ENCODE data around the gene NKAIN2.

Gene NKAIN2

DNA sequence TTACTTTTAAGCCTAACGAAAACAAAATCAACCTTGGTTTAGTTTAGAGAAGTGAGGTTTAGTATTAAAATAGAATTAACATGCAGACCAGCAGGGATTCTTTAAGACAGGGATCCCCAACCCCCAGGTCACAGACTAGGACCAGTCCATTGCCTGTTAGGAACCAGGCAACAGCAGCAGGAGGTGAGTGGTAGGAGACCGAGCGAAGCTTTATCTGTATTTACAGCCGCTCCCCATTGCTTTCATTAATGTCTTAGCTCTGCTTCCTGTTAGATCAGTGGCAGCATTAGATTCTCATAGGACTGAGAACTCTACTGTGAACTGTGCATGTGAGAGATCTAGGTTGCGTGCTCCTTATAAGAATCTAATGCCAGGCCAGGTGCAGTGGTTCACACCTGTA, 225.9 kb downstream of the NKAIN2 start:
- DNase-seq (ENCODE audit: low read depth in 2 of 2), result no peak

DNA sequence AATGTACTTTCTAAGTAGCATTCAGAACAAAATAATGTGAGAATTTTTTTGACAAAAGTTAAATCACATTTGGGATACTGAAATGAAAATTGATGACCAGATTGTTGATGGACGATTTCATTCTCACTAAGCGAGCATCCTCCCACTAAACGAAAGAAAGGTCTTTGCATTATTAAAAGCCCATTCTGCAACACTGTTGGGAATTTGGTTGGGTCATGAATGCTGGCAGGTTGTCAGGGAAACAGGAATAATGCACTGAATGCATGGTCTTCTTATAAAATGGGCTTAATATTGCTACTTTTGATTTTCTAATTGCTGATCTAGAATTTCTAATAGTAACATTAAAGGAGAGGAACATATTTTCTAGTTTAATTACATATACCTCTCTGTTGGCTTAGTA, 229.8 kb downstream of the NKAIN2 start:
- DNase-seq (ENCODE audit: low read depth in 2 of 2), result no peak

DNA sequence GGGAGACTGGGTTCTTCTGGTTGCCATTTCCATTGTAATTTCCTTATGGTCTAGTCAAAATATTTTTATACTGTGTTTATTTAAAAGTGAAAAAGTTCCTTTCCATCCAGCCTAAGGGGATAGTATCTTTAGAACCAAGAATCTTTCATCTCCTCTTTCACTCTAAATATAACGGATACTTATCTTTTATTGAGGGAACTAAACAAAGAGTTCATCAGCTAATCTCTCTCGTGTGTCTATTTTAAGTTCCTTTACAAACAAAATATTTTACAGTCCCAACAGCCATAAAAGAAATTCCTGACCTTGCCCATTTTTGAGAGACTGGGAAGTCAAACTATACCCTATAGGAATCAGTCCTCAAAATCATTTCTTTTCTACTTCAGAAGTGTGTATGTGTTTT, 232.7 kb downstream of the NKAIN2 start:
- no peak for DNase-seq (ENCODE audit: low read depth in 2 of 2)

DNA sequence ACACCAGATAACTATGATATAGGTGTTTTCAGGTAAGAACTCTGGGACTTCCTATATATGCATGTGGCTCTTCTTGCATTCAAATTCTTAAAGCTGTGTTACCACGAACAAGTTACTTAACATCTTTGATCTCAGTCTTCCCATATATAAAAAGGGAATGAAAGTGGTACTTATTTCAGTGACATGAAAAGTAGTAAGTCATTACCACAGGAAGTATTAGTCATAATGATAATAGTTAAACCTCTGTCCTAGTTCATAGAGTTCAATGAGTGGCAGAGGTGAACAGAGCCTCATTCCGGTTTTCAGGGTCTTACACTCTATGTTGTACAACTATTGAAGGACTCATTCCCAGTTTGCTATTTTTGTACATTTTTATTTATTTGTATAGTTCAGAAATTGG, 237.0 kb downstream of the NKAIN2 start:
- DNase-seq (ENCODE audit: low read depth in 2 of 2), result no peak

DNA sequence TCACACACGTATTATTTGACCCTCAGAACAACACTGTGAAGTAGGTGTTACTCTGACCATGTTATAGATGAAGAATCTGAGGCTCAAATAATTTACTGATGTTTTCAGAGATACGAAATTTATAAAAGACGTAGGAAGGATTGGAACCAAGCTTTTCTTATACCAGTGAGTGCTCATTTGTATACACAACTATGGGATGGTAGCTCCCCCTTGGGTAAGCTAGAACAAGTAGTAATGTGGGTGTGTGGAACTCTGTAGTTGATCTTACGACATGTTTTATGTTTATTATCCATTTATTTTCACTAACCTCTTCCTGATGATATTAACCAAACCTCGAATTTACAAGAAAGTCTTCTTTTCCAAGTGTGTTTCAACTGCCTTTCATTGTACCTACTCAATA, 248.5 kb downstream of the NKAIN2 start:
- no peak for DNase-seq (ENCODE audit: low read depth in 2 of 2)

DNA sequence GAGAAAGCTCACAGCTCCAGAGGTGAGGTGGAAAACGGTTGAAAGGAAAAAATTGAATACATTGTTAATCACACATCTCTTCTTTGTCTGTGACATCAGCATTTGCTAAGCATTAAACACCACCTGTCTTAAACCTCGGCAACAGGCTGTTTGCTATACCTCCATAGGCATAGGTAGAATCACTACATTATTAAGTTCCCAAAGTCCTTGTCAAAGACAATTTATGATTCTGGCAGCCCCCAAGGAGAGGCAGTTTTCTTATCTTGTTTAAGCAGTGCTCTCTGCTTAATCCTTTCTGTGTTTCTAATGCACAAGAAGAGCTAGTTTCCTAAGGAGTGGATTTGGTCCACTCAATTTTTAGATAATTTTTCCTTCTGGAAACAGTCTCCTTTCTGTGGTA, 249.7 kb downstream of the NKAIN2 start:
- no peak for DNase-seq (ENCODE audit: low read depth in 2 of 2)

DNA sequence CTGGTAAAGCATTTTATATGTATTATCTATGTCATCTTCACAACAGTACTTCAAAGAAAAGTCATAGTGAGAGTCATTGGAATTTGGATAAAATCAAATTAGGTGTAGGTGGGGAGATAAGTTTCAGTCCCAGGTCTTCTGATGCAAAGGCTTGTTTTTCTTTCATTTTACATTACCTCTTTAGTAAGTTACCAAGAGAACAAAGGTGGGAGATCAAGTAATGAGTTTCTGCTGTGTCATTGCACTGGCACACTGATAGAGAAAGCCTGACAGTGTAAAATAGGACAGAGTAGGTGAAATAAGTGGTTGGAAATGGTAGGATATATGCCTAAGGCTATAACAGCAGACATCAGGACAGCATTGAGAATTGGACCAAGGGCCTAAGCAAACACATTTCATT, 250.4 kb downstream of the NKAIN2 start:
- no peak for DNase-seq (ENCODE audit: low read depth in 2 of 2)

DNA sequence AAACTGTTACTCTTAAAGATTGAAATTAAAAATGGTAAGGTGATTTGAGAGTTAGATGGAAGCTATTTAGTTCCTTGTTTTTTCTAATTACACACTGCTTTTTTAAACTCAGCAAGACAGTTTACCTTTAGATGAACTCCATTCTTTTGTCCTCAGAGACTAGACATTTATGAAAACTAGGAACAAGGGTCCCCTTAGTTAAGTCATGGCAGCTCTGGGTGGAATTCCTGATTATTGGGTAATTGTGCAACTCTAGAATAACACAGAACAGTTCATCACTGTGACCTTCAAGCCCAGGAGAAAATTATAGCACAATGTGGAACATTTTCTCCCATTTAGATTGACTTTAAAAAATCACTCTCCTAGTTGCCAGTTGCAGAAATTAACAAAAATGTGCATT, 251.7 kb downstream of the NKAIN2 start:
- DNase-seq (ENCODE audit: low read depth in 2 of 2), result no peak

DNA sequence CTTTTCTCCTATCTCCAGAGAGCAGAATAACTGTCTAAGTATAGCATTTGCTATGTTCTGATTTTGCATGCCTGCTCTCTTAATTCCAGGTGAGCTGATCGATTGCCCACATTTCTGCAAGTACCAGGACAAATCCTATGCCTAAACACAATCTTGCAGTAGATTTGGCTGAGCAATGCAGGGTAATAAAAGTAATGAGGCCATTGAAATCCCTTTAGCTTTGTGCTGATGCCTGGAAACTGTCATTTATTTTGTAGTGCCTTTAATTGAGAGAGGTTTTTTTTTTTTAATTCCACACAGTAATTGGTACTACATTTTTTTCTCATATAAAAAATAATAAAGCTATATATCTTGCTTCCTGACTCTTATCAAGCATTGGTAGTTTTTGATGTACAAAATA, 252.3 kb downstream of the NKAIN2 start:
- DNase-seq (ENCODE audit: low read depth in 2 of 2), result no peak

DNA sequence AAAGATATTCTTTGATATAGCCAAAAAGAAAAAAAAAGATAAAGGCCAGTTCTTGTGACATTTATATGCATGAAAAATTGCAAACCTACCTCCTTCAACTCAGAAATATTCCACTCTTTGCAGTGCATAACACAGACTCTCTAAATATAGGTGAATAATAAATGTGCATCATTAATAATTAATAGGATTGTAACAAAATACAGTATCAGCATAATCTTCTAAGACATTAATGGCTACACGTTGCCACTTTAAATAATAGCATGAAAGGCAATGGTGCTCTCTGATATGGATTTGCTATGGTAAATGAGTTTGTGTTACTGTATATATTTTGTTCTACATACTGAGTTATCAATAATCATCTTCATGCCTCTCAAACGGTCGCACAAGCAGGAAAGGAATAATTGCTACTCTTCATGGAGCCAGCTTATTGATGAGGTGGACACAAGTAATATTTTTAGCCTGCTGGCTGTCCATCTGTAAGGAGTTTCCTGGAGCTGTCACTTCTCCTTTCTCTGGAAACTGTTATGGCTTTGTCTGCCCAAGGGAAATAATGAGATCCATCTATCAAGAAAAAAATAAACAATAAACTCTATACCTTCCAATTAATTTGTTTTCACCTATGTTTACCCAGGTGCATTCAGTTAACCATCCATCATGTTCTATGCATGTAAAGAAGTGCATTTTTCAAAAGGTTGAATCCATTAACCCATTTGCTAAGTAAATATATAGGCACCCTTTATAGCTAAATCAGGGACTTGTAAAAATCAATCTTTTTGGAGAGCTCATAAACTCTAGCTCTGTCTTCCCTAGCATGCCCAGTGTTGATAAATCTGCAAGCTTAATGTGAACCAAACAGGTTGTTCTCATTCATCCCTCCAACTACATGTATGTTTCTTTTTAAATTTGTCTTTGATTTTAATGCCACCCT, 253.0 kb downstream of the NKAIN2 start:
- DNase-seq (ENCODE audit: low read depth in 2 of 2), result no peak

DNA sequence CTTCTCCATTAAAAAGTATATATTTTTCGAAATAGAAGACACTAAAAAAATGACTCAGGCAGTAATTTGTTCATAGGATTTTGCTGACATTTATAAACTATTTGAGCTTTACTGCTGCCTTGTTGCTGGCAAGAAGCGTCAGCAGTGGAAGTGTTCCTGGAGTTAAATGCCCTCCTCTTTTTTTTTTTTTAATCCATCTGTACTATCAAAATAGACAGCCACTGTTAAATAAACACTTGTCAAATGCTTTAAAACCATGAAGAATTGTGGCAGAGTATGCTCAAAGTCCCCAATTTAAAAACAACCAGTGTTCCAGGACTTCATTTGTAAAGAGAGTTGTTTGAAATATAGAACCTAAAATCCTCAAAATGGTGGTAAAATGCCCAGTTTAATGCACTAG, 253.8 kb downstream of the NKAIN2 start:
- DNase-seq (ENCODE audit: low read depth in 2 of 2), result no peak

DNA sequence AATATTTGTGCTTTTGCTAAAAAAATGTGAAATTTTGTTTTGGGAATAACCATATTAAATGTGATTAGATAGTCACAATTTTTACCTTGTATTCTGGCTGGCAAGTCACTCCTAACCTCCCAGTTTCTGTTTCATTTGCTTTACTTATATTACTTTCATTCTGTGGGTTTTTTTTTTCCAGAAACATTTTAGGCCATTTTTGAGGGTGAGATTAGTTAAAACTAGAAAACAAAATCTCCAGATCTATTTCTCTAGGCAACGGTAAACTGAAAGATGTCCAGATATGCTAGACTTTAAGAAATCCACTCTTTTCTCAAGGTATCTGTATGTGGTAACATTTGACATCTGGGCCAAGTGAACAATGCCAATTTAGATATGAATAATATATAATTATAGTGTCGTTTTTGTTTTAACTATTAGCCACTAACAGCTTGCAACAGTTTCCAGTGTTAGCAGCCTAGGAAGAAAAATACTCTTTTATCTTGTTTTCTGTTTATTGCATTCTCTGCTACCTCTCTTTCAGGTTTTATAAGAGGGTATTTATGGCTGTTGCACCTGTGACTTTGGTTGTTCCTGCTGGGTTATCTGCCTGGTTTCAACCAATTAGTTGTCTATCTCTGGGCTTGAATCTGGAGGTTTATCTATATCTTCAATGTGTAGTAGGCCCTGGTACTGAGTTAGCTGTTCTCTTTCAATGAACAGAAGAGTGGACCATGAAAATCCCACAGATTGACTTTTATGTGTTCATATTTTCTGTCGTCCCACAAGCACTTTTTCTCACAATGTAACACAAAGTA, 260.9 kb downstream of the NKAIN2 start:
- DNase-seq (ENCODE audit: low read depth in 2 of 2), result no peak

DNA sequence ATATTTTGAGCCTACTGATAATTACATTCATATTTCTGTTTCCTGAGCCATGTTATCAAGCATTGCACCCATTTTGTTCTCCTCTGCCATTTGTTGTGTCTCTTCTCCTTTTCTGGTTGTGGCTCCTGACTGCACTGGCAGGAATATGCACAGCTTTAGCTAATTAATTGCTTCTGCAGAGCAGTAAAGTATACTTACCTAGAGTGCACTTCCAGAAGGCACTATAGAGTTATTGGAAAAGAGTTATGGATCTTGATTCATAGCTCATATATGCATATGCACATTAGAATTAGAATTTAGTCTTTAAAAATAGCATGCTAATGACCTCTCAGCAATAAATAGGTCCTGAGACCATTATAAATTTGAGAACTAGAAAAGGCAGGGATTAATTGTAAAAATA, 262.6 kb downstream of the NKAIN2 start:
- no peak for DNase-seq (ENCODE audit: low read depth in 2 of 2)

DNA sequence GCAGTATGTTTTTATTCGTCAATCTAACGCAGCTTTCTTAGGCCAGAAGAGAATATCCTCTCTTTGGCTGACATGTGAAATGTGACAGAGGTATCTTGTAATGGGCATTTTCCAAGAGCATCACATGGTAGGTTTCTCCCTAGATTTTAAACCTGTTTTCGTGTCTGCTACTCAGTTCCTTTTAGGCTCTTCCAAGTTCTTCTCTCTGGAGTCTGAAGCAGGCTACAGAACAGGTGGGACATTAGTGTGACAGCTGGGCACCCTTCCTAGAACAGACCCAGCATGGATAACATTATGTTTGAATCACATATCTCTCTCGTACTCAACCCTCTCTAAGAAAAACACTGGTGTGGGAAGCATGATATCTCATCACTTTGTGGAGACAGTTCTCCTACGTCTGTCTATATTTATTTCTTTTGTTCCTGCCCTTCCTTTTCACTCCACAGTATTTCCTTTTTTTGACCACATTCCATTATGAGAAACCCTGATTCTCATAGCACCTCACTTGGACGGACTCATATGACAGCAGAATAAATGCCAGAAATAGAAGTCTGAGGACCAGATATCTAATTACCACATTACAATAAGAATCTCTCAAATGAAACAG, 263.4 kb downstream of the NKAIN2 start:
- DNase-seq (ENCODE audit: low read depth in 2 of 2), result no peak

DNA sequence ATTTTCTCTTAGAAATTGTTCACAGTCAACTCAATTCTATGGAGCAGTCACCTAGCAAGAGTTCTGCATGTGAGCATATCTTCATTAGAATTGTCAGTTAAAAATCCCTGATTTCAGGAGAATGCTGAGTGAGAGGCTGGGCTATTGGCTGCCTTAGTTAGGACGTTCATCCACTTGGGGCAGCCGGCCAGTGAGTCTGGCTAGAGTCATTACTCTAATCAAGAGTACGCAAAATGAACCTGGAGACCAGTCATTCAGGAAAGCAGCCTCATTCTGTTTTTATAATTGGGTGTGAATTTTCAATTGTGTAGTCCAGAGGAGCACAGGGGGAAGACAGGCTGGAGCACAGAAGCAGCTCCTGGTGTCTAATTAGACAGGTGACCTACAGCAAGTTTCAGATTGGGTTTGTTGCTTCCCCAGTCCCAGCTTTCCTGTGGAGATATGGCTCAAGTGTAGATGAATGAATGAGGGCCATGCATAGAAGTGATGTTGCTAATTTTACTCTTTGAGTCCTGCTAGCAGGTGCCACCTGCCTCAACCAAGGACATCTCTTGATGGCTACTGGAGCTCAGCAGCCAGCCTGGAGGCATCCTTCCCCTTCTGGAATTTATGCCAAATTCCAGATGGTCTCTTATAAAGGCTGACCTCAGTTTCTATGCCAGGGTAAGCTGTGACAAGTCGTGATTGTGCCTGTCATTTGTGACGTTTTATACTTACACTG, 265.7 kb downstream of the NKAIN2 start:
- DNase-seq (ENCODE audit: low read depth in 2 of 2), result no peak

DNA sequence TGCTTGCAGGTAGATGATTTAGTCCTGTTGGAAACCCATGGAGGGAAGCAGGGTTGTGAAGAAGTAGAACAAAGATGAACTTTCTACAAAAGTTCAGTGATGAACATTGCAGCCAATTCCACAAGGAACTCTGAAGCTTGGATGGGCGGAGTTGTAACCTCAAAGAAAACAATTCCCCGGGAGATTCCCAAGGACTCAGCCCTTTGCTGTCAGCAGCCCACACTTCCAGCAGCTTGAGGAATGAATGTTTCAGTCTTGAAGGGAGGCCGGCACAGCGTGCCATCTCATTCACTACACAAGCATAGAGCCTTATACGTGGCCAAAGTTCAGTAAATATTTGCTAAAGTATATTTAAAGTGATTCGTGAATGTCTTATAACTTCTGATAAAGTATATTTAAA, 269.4 kb downstream of the NKAIN2 start:
- DNase-seq (ENCODE audit: low read depth in 2 of 2), result no peak

DNA sequence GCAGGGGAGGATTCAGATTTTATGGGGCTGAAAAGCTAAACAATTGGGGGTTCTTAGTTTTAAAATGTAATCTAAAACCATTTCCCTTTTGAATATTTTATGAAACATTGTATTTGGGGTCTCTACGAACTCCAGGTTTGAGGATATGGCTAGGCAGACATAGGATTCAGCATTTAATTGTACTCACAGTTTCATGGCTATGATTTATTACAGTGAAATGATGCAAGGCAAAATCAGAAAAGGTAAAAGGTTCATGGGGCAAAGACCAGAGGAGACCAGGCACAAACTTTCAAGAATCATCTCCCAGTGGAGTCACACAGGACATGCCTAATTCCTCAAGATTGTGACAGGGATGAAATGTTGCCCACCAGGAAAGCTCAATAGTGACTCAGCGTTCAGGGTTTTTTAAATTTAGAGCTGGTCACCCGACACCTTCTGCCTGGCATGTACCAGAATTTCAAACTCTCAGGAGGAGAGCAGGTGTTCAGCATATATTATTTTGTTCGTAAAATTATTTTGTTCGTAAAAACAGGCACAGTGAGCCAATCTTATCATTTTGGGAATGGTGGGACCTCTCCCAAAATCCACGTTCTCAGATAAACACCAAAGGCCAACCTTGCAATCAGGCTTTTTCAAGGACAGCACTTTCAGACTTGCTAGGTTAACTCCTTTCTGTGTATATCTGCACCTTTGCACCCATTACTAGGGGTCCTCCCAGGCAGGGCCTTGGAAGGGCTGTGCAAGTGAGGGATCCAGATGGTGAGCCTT, 270.3 kb downstream of the NKAIN2 start:
- no peak for DNase-seq (ENCODE audit: low read depth in 2 of 2)

DNA sequence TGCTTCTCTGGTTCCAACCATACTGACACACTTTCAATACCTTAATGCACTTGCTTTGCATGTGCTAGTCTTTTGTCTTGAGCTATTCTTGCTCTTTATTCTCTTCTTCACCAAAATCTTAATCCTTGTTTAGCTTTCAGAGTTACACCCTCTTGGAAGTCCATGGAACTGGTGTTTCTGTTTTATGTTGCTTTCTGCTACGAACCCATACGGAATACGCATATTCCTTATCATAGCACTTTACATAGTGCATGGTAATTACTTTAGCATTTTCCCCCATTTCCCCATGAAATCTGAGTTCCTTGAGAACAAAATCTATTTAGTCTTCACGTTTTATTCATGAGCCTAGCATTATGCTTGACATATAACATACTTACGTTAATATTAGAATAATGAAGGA, 270.9 kb downstream of the NKAIN2 start:
- no peak for DNase-seq (ENCODE audit: low read depth in 2 of 2)

DNA sequence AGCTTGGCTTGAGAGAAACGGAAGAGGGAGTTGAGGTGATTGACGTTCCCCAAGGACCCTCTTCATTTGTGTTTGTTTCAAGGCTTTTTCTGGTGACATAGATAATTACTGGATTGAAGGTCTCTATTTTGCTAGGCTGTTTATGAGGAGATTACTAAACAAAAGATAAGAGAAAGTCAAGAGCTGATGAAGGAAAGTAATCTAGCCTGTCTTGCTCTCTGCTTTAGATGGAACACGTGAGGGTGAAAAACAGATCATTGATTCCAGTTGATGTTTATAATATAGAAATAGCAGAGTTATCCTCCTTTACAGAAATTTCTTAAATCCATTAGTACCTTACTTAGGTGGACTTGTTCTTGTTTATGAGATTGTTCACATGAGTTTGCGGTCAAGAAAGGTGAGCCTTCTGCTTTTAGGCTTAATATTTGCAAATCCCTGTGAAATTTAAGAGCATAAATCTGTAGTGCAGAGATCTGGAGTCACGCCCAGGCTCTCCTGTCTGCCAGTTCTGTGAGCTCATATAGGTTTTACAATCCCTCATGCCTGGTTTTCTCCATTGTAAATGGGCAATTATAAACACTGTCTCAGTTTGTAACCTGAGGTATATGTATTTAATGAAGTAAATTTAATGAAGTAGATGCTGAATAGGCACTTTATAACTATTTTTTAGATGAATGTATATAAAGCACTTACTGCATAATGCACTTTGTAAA, 272.8 kb downstream of the NKAIN2 start:
- no peak for DNase-seq (ENCODE audit: low read depth in 2 of 2)

DNA sequence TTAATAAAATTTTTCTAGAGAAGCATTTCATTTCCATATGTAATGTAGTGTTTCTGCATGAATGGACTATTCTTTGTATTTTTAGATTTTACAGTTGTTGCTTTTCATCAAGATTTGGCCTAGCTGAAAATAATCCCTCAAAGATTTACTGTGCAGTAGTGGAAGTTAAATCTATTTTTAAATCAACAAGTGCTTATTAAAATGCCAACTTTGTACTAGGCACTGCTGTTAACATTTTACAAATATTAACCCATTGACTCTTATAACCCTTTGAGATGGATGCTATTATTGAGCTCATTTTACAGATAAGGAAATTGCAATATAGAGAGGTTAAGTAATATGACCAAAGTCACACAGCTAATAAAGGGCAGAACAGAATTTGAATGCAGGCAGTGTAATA, 274.5 kb downstream of the NKAIN2 start:
- DNase-seq (ENCODE audit: low read depth in 2 of 2), result no peak

DNA sequence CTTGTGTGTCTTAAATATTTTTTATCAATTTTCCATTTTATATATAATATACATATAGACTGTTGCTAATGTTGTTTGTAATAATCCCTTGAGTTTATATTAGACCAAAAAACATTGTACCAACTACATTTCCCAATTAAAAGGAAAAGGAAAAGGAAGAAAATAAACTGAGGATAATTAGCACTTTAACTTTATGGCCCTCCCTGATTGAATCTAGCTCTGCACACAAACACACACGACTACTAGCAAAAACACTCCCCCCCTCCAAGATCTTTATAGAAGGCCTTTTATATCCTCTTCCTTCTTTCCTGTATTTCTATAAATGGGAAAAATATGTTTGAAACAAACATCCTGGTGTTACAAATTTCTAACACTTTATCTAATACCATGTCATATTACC, 276.8 kb downstream of the NKAIN2 start:
- no peak for DNase-seq (ENCODE audit: low read depth in 2 of 2)
